Mesothelial cell of epicardium (in vitro differentiated cells): Measurements from ENCODE around the gene RANBP3L. TPM values are rescaled to one million over a fixed set of nuclear protein-coding genes. Genes with fewer than 3 reads are reported as not detected.
"Not testable (repeated sequence)": the region's sequence is repeated elsewhere in the genome, so short reads cannot be mapped to it uniquely, and the experiment has no call there.

Experiments used
- DNase-seq, 2 experiments: peaks; one replicate each; pipeline ENCODE4 v3.0.0; 2021; ENCODE audit warnings: low spot score in 2 of 2; ENCODE audit not compliant: unreplicated experiment in 2 of 2
- H3K27ac Mint-ChIP-seq: 2 replicates; pipeline ENCODE4 v1.8.0; 2021; ENCODE audit warnings: mixed read lengths
- H3K27me3 Mint-ChIP-seq: 2 replicates; pipeline ENCODE4 v1.8.0; 2021; ENCODE audit warnings: low read depth, mixed read lengths
- H3K36me3 Mint-ChIP-seq: 2 replicates; pipeline ENCODE4 v1.8.0; 2021; ENCODE audit warnings: mixed read lengths
- H3K4me1 Mint-ChIP-seq: 2 replicates; pipeline ENCODE4 v1.8.0; 2021; ENCODE audit warnings: mixed read lengths
- H3K4me3 Mint-ChIP-seq: 2 replicates; pipeline ENCODE4 v1.8.0; 2021; ENCODE audit warnings: mild to moderate bottlenecking, moderate library complexity, mixed read lengths
- H3K9me3 Mint-ChIP-seq: 2 replicates; pipeline ENCODE4 v1.8.0; 2021; ENCODE audit warnings: mixed read lengths
- CTCF ChIP-seq: fragments of 200-600 bp; sonication (generic); IDR thresholded peaks from one replicate; pipeline ENCODE4 v1.5.0; 2021; ENCODE audit warnings: antibody characterized with exemption; ENCODE audit not compliant: unreplicated experiment
- total RNA-seq: library from RNA; stranded (reverse); gene quantifications from 3 replicates; pipeline ENCODE4 v1.2.1, GENCODE V29; 2021

Gene RANBP3L
- total RNA-seq, 1 donor from 2014 or later = 1.0 TPM

GRCh38 chr5:36205329-36205728, 96.4 kb downstream of the RANBP3L start:
- Mint-ChIP-seq H3K4me3 (no peak overlapping the region), H3K9me3 (no peaks in the 10 kb centered on the region), H3K27me3 (no peaks in the 10 kb centered on the region), H3K36me3 (peaks cover 19% of the 10 kb centered on the region), H3K27ac (no peak overlapping the region), H3K4me1 (peaks cover 12% of the 10 kb centered on the region)
- TF ChIP-seq CTCF = no peak
- no peak for DNase-seq

GRCh38 chr5:36202521-36202961, 99.2 kb downstream of the RANBP3L start:
- DNase-seq = no peak
- peaks cover 23% of the 10 kb centered on the region for H3K36me3 Mint-ChIP-seq
- no peaks in the 10 kb centered on the region for H3K9me3 Mint-ChIP-seq
- no peak overlapping the region for H3K27ac Mint-ChIP-seq
- peaks cover 22% of the 10 kb centered on the region for H3K4me1 Mint-ChIP-seq
- H3K27me3 Mint-ChIP-seq = no peaks in the 10 kb centered on the region
- no peak for TF ChIP-seq CTCF
- H3K4me3 Mint-ChIP-seq = no peak overlapping the region

GRCh38 chr5:36200513-36200912, 101.2 kb downstream of the RANBP3L start:
- Mint-ChIP-seq H3K27me3 (no peaks in the 10 kb centered on the region), H3K27ac (no peak overlapping the region), H3K4me3 (no peak overlapping the region), H3K36me3 (peaks cover 29% of the 10 kb centered on the region), H3K4me1 (peaks cover 22% of the 10 kb centered on the region), H3K9me3 (no peaks in the 10 kb centered on the region)
- DNase-seq = no peak
- TF ChIP-seq CTCF = no peak

- Mint-ChIP-seq H3K27ac (peak overlapping the region; percentile 89), H3K9me3 (no peaks in the 10 kb centered on the region), H3K4me1 (peaks cover 22% of the 10 kb centered on the region), H3K4me3 (no peak overlapping the region), H3K36me3 (peaks cover 29% of the 10 kb centered on the region), H3K27me3 (no peaks in the 10 kb centered on the region)
- TF ChIP-seq CTCF = no peak
- no peak for DNase-seq
Observed at GRCh38 chr5:36199620-36200019, 102.1 kb downstream of the RANBP3L start.

GRCh38 chr5:36198783-36199182, 102.9 kb downstream of the RANBP3L start:
- H3K27me3 Mint-ChIP-seq, H3K4me3 Mint-ChIP-seq, DNase-seq, H3K9me3 Mint-ChIP-seq, H3K27ac Mint-ChIP-seq: not testable (repeated sequence)
- Mint-ChIP-seq H3K4me1 (peaks cover 21% of the 10 kb centered on the region), H3K36me3 (peaks cover 31% of the 10 kb centered on the region)

Other genes with a start within 250 kb of the RANBP3L start
- gene UGT3A2, start 235.0 kb downstream of the RANBP3L start, total RNA-seq = 0.24 to 0.77 TPM (median 0.34 TPM) in 3 replicates
- gene LMBRD2, start 150.0 kb downstream of the RANBP3L start, total RNA-seq = 6.3 to 8.3 TPM (median 7.9 TPM) in 3 replicates
- gene SKP2, start 149.8 kb downstream of the RANBP3L start, total RNA-seq = 91.5 to 94.3 TPM (median 93.8 TPM) in 3 replicates
- 39.3 to 41.7 TPM (median 40.2 TPM) in 3 replicates for gene NADK2, start 60.0 kb downstream of the RANBP3L start, total RNA-seq